ENCODE data around the gene OR10A6.
A peak's percentile ranks its signal among the peaks of the same experiment; 100 is the strongest.

The OR10A6 gene

DNA sequence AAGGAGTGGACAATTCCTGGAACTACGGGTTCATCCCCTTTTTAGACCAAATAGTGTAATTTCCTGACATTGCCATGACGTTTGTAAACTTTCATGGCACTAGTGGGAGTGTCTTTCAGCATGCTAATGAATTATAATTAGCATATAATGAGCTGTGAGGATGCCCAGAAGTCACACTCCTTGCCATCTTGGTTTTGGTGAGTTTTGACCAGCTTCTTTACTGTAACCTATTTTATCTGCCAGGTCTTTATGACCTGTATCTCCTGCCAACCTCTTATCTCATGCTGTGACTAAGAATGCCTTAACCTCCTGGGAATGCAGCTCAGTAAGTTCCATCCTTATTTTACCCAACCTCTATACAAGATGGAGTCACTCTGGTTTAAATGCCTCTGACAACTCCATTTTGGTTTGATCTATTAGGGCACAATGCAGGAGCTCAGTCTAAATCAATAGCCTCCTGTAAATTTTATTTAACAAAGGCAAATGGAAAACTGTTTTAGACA is 20.7 kb downstream of the OR10A6 start:
- DNase-seq (ENCODE audit: low spot score): no peak

DNA sequence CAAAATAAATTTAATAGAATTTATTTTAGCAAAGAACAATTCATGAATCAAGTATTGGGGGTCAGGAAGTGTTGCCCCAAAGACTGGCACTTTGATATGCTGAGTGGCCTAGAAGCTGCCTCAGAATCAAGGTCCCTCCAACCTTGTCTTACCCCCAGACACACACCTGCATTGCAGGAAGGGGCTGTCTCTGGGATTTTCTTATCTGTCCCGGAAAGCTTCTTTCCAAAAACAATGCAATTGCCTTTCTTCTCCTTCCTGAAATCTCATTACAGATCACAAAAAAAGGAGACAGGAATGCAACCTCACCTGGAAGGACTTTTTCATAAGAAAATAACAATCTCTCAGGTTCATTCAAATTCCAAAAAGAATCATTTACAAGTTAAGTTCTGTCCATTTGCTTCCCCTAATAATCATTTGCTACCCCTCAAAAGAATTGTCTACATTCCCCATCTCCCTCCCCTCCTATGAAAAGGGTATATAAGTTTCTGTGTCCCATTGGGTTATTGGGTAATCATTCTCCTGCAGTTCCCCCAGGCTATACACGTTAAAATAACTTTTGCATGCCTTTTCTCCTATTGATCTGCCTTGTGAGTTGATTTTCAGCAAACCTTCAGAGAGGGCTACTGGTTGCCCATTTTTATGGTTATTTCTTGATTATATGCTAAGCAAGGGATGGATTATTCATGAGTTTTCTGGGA is 21.3 kb downstream of the OR10A6 start:
- no peak for DNase-seq (ENCODE audit: low spot score)

DNA sequence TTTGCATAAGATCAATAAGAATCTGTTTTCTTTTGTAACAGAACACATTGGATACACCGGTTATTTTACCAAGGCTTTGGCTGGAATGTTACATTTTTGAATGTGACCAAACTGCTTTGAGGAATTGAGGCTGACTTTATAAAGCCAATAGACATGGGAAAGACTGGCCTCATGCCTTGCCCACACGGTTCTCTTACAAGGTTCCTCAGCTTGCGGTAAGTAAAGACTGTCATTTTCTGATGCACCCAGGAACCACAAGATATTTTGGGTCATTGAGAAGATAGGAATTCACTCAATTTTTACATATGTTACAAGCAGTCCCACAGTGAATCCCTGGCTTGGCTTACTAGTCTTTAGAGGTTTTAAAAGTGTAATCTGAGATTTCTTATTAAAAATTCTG is 23.9 kb downstream of the OR10A6 start:
- no peak for DNase-seq (ENCODE audit: low spot score)

DNA sequence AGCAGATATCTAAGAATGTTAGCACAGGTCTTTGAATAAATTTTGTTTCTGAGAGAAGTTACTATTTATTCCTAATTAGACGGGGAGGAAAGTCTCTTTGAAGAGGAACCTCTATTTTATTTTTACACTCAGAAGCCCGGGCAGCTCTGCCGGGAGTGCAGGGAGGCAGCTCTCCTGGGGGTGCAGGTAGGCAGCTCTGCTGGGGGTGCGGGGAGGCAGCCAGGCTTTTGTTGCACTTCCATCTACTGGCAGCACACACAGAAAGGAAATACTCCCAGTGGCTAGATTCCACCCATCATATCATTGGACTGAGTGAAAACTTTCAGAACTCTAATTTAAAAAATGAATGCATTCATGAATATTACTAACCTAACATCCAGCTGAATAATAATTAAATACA is 24.6 kb downstream of the OR10A6 start:
- DNase-seq (ENCODE audit: low spot score): no peak

DNA sequence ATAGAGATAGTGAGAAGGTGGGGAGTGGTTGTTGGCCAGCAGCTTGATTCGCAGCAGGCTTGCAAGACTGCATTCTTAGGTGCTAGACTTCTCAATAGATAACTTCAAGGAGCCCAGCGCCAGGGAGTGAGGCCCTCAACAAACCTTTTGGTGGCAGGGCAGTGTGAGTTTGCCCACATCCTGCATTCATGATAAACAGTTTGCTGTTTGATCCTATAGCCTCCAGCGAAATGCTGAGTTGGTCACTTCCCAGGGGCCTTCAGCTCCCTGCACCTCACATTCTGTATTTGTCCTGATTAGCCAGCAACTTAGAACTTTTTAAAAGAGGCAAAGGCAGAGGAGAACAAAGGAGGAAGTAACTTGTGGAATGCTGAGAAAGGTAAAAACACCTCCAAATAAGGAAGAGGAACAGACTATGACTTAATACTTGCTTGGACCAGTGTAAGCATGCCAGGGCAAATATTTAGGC is 25.1 kb downstream of the OR10A6 start:
- DNase-seq (ENCODE audit: low spot score): no peak

DNA sequence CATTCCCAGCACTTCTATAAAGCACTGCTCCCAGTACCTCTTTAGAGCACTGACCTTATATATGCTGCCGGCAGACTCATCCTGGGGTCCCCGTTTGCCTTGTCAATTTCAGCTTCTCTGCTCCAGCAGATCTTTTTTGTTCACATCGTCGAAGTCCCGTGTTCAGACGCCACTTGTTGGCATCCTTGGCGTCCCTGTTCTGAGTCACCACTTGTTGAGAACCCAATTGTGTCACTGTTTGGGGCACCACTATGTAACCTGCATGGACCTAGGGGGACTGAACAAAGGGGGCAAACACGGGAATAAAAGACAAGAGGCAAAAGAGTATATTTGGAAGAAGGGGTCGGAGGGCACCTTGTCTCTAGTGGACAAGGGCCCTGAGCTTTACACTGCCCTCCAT is 25.5 kb downstream of the OR10A6 start:
- no peak for DNase-seq (ENCODE audit: low spot score)

DNA sequence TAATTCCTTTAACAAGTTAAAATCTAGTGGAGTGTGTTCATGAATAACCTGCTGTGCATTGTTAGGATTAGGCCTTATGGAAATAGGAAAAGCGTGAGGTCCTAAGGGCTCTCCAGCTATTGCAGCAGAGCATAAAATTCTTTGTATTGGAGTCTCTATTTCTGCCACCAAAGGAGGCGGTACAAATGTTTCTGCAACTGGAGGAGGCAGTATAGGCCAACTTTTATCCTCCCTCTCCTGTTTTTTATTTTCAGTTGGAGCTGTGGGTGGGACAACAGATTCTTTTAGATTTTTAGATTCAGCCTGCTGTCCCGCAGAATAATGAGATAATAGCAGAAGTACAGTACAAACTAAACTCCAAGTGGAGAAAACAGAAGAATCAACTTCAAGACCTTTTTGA is 26.2 kb downstream of the OR10A6 start:
- DNase-seq (ENCODE audit: low spot score): no peak

DNA sequence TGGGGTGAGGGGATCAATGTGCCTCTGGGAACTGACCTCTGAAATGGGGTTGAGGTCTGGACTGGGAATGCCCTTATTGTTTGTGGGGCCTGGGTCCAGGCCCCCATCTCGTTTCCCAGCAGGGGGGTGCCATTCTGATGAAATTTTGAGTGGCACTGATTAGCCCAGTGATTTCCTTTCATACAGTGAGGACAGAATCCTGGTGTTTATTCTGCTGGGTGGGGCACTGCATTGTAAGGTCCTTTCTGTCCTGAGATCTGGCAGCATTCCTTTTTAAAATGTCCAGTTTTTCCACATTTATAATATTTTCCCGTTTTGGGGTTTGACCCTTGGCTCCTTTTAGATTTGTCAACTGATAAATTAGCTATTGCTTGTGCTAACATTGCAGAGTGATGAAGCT is 27.1 kb downstream of the OR10A6 start:
- DNase-seq (ENCODE audit: low spot score): no peak

DNA sequence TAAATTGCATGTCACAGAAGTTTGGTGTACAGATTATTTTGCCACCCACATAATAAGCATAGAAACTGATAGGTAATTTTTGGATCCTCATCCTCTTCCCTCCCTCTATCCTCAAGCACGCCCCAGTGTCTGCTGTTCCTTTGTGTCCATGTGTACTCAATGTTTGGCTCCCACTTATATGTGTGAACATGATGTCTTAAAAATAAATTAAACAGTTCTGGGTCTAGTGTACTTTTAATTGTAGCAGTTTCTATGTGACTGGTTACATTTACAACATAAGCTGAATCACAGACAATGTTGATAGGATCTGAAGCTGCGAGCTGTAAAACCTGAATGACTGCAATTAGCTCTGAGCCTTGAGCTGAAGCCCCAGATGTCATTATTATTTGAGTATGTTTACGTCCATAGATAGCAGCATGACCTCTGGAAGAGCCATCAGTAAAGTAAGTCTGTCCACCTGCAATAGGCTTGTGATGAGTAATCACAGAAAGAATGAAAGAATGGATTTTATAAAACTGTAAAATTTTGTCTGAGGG is 29.7 kb downstream of the OR10A6 start:
- no peak for DNase-seq (ENCODE audit: low spot score)

DNA sequence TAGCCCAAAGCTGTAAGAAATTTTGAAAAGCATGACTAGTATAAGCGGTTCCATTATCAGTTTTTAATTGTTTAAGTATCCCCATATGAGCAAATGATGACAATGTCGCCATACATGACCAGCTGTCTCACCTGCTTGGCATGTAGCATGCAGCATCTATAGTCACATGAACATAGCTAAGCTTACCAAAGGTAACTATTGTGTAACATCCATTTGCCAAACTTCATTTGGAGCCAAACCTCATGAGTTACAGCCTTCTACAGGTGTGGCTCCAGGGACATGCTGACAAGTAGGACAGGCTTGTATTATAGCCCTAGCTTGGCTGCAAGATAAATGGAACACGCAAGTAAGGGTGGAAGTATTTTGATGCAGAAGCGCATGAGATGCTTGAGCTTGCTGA is 30.4 kb downstream of the OR10A6 start:
- DNase-seq (ENCODE audit: low spot score): no peak

DNA sequence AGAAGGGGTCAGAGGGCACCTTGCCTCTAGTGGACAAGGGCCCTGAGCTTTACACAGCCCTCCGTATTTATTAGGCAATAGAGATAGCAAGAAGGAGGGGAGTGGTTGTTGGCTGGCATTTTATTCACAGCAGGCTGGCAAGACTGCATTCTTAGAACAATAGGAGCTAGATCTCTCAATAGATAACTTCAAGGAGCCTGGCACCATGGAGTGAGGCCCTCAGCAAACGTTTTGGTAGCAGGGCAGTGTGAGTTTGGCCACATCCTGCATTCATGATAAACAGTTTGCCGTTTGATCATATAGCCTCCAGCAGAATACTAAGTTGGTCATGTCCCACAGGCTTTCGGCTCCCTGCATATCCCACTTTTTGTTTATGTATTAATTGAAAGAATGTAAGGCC is 31.6 kb downstream of the OR10A6 start:
- DNase-seq (ENCODE audit: low spot score): no peak

DNA sequence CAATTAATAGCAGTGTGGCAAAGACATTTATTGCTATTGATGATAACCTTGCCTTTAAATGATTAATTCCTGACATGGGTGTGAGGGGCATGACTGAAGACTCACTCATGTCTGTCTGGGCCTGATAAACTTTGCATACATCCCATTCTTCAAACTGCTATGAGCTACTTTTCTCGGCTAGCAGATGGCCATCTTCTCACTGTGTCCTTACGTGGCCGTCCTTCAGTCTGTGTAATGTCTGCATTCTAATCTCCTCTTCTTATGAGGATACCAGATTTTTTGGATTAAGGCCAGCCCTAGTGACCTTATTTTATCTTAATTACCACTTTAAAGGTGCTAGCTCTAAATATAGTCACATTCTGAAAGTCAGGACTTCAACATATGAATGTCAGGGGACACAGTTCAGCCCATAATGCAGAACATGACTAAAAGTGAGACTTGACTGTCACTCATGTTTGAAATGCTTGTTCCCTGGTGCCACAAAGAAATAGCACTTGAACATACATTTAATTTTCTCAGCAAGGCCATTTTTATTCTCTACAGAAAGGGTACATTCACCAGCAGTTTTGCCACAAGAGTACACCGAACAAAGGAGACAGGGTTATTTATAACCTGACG is 32.3 kb downstream of the OR10A6 start:
- DNase-seq (ENCODE audit: low spot score): no peak

DNA sequence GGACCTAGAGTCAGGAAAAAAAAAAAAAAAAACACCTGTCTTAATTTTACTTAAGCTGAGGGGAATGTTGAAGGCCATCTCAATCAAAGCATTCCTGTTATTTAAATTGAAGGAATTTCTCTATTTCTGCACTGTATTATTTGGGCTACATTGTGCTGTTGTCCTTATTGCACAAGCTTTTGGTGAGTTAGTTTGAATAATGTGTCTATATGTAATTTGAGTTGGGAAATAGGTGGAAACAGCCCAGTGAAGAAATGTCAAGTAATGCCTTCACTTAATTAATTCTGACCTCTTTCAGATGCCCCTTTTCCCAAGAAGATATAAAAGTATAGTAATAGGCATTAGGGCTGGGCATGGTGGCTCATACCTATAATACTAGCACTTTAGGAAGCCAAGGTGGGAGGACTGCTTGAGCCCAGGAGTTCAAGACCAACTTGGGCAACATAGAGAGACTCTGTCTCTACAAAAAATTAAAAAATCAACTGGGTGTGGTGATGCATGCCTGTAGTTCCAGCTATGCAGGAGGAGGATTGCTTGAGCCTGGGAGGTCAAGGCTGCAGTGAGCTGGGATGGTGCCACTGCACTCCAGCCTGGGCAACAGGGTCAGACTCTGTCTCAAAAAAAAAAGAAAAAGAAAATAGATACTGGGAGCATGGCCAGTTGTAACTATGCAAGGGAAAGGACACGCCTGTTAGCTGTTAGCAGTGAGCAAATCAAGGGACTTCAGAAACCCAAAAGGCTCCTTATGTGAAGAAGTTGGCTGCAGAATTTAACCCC is 34.9 kb downstream of the OR10A6 start:
- DNase-seq (ENCODE audit: low spot score): no peak

DNA sequence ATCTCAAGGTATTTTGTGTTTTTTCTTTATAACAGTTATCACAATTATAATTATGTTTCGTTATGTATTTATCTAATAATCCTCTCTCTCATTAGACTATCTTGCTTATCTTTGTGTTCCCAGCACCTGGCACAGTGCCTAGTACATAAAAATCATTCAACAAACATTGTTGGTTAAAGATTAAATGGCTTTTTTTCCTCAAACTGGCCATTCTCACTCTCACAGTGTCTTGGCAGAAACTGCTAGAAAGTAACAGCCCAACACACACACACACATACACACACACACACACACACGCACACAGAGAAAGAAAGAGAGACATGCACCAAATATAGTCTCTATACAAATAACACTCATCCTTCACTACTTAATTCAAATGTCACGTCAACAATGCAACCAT is 36.8 kb downstream of the OR10A6 start:
- no peak for DNase-seq (ENCODE audit: low spot score)

DNA sequence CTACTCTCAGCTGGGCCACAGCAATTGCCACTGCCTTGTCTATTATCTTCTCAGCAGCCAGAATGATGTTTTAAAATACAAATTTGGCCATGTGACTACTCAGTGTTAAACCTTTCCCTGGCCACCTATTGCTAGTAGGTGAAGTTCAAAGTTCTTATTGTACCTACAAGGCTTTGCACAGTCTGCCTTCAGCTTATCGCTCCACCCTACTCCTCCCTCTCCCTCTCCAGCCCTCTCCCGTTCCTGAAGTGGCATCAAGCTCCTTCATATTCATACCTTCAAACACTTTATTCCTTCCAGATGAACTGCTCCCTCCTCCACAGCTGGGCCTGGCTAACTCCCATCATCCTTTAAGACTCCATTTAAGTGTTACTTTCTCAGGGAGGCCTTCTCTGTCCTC is 37.3 kb downstream of the OR10A6 start:
- no peak for DNase-seq (ENCODE audit: low spot score)

DNA sequence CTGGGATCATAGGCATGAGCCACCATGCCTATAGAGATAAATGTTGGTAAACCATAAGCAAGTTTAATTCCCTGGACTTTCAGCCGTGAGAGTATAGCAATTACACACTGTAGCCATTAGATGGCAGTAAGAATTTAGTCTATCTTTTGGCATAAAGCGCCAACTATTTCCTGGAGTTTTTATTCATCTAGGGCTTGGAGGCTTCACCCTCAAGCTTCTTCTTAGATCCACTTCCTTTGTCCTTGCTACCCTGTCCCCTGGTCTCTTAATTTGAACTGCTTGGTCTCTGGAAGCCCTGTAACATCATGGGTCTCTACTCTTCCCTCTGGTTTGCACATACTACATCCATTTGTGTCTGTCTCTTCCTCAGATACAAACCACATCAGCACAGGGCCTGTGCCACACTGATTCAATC is 38.2 kb downstream of the OR10A6 start:
- DNase-seq (ENCODE audit: low spot score): peak; percentile 25

DNA sequence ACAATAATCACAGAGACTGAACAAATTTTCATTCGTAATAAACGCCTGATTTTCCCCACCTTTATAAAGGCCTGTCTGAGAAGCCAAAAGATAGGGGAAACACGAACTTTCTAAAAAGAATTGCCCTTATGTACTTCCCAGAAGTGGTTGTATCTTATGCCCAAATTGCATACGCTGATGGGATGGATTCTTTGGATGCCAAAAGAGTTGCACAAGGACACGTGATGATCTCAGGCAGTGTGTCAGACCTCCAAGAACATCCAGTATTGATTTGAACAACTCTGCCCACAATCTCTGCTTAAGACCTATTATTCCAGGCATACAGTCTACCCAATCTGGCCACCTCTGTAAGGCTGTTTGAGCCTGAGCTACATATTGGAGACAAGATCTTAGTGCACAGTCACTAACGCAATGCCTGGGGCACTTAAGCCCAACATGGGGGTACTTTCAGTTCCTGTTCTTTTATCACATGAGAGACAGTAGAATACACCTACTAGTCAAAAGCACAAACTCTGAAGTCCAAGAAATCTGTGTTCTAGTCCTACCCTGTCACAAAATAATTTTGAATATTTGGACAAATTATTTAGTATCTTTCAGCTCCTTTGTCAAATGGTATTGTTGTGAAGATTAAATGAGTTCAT is 38.9 kb downstream of the OR10A6 start:
- DNase-seq (ENCODE audit: low spot score): no peak

DNA sequence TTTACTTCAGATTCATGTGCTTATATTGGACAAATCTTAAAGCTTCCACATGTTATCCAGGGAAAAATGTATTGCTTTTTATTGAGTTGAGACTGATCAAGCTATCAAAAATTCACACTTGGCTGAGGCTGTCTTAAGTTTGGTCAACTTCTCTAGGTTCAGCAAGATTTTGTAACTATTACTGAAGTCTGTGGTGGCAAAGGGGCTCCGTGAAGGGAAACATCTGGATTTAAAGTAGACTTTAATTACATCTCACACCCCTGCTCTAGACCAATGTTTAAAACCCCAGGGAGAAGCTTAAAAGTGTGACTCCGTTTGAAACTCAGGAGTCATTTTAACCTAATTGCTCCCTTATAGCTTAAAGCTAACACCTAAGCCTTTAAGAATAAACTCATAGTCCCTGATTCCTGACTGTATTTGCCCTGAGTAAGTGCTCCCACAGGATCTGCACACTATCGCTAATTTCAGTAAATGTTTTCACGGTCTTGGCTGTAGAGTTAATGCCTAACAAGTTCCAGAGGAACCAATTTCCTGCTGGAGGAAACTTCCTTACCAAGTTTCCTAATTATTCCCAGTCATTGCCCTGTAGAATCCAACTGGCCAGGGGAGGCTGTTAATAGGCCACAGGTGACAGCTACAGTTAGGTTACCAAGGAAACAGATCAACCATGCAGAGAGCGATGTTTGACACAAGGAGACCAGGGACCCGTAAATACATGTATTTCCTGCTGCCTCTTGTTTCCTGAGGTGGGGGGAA is 40.5 kb downstream of the OR10A6 start:
- DNase-seq (ENCODE audit: low spot score): no peak

DNA sequence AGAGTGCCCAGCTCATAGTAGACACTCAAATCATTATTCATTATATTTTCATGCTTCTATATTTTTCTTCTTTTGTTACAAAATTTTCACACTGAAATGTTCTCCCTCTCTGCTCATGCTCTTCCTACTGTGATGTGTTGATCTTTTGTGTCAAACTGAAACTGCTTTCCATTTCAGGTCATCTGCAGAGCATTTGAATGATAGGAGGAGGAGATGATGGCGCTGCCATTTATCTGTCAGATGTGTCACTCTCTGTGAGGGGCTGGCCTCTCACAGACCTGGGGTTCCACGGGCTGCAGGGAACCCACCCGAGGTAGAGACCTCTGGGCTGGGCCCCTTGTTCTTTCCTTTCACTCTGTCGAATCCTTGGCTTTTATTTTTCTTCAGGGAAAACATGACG is 41.1 kb downstream of the OR10A6 start:
- no peak for DNase-seq (ENCODE audit: low spot score)

DNA sequence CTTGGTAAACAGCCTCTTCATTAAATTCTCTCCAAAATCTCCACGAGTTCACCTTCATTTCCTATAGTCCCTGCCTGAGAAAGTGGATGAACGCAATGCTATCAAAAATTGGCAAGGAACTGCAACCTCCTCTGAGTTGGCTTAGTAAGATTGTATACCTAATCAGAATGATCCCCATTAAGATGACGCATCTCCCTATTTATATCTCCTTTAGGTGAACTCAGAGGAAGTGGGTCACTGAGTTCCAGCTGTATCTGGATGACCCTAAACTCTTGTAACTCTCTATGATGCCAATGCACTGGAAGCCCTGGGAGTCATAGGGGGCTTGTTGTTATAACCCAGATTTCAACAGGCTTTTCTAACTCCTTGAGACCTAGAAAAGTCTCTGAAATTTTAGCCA is 48.2 kb downstream of the OR10A6 start:
- no peak for DNase-seq (ENCODE audit: low spot score)

All from globus pallidus (tissue), 1 donor.